PC-9 (cell line): ENCODE results near the gene LIN7A. TPM values are rescaled to one million over a fixed set of nuclear protein-coding genes. Genes with fewer than 3 reads are reported as not detected.

Experiments
- BruUV-seq: library from RNA; stranded (reverse); fragments of 400-500 nt; replicated peaks from 2 replicates; lab custom pipeline; 2021; lab: Mats Ljungman, UMichigan
- CTCF ChIA-PET: fragments of 300-600 bp; sonication (Branson Sonifier 250); formaldehyde crosslinking; loops from one replicate; lab custom pipeline; 2022; ENCODE audit warnings: antibody characterized with exemption; lab: Charles Lee
- POLR2A ChIA-PET: fragments of 300-600 bp; sonication (Branson Sonifier 250); formaldehyde crosslinking; loops from one replicate; lab custom pipeline; 2022; ENCODE audit warnings: antibody characterized with exemption; ENCODE audit not compliant: unreplicated experiment; lab: Charles Lee
- DNase-seq, 2 experiments: peaks; one replicate each; pipeline versions ENCODE4 v3.0.0 to v3.0.0-alpha.2; 2015 to 2022; ENCODE audit warnings: mixed read lengths in 1 of 2
- H2AFZ ChIP-seq: fragments of 200-600 bp; sonication (generic); 2 replicates; pipeline ENCODE4 v1.8.1; 2017; ENCODE audit warnings: antibody characterized with exemption
- H3F3A ChIP-seq: fragments of 200-600 bp; sonication (generic); 2 replicates; pipeline ENCODE4 v1.8.1; 2017; ENCODE audit warnings: antibody characterized with exemption, mild to moderate bottlenecking, low read depth; ENCODE audit not compliant: insufficient read depth
- H3K27ac ChIP-seq: fragments of 200-600 bp; sonication (generic); 2 replicates; pipeline ENCODE4 v1.6.1; 2016; ENCODE audit warnings: mixed run types
- H3K27me3 ChIP-seq: fragments of 200-600 bp; sonication (generic); 2 replicates; pipeline ENCODE4 v1.6.1; 2016; ENCODE audit warnings: low read depth, mixed run types; ENCODE audit not compliant: insufficient read depth
- H3K36me3 ChIP-seq: fragments of 200-600 bp; sonication (generic); 2 replicates; pipeline ENCODE4 v1.6.1; 2016; ENCODE audit warnings: low read depth, mixed run types
- H3K4me1 ChIP-seq: fragments of 200-600 bp; sonication (generic); replicated peaks from 2 replicates; pipeline ENCODE4 v1.6.1; 2016; ENCODE audit warnings: mixed run types; ENCODE audit not compliant: insufficient read depth
- H3K4me2 ChIP-seq: fragments of 200-600 bp; sonication (generic); 2 replicates; pipeline ENCODE4 v1.6.1; 2017; ENCODE audit warnings: mixed run types
- H3K4me3 ChIP-seq: fragments of 200-600 bp; sonication (generic); 2 replicates; pipeline ENCODE4 v1.6.1; 2016; ENCODE audit warnings: mixed run types
- H3K79me2 ChIP-seq: fragments of 200-600 bp; sonication (generic); 2 replicates; pipeline ENCODE4 v1.6.1; 2017; ENCODE audit warnings: low read depth, mixed run types
- H3K9me2 ChIP-seq: fragments of 200-600 bp; sonication (generic); 2 replicates; pipeline ENCODE4 v1.8.1; 2017; ENCODE audit warnings: mild to moderate bottlenecking; ENCODE audit not compliant: insufficient read depth
- H3K9me3 ChIP-seq: fragments of 200-600 bp; sonication (generic); 2 replicates; pipeline ENCODE4 v1.8.1; 2016; ENCODE audit warnings: low read depth; ENCODE audit not compliant: insufficient read depth
- H4K20me1 ChIP-seq: fragments of 200-600 bp; sonication (generic); 2 replicates; pipeline ENCODE4 v1.8.1; 2017; ENCODE audit not compliant: insufficient read depth
- EZH2 ChIP-seq: fragments of 200-600 bp; sonication (generic); IDR thresholded peaks from 2 replicates; pipeline ENCODE4 v1.8.0; 2017; ENCODE audit warnings: antibody characterized with exemption, low read depth
- intact Hi-C: fragments of 100-400 bp; cut with micrococcal nuclease; formaldehyde crosslinking; loops from one replicate; pipeline ENCODE4 v1.10.0; 2022; ENCODE audit not compliant: unreplicated experiment
- total RNA-seq: library from RNA; stranded (reverse); gene quantifications from 2 replicates; pipeline ENCODE4 v1.2.3, GENCODE V29; 2021
- TF ChIP-seq, protein P1 (sequence below): fragments of 200-600 bp; sonication (generic); conservative IDR thresholded peaks from 2 replicates; pipeline ENCODE4 v1.6.1; 2017; ENCODE audit warnings: mixed run types, antibody characterized with exemption, mild to moderate bottlenecking, moderate library complexity

The LIN7A gene
- total RNA-seq, 1 experiment from 2014 or later = not detected

DNA sequence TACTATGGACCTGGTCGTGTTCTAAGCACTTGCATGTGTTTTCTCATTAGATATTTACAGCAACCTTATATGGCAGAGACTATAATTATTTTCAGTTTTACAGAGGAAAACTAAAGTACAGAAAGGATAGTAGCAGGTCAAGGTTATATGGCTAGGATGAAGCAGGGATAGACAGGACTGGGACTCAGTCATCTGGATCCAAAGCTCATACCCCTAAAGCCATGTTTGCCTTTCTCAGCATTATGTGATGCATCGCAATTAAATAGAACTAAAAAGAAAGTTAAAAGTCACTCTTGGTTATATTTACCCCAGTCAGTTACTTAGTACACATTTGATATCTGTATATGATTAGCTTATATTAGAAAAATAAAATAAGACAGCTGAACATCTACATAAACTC, 13.3 kb downstream of the LIN7A start:
- Histone ChIP-seq H3K9me3 (no peaks in the 10 kb centered on the region), H4K20me1 (no peaks in the 10 kb centered on the region), H3K79me2 (no peaks in the 10 kb centered on the region), H3K9me2 (no peaks in the 10 kb centered on the region), H3K4me1 (no peaks in the 10 kb centered on the region), H3K4me3 (no peak overlapping the region), H3K4me2 (no peak overlapping the region), H3F3A (no peaks in the 10 kb centered on the region), H2AFZ (no peak overlapping the region), H3K27me3 (no peaks in the 10 kb centered on the region), H3K27ac (no peak overlapping the region), H3K36me3 (no peaks in the 10 kb centered on the region)
- no peak for DNase-seq
- TF ChIP-seq, protein P1, sequence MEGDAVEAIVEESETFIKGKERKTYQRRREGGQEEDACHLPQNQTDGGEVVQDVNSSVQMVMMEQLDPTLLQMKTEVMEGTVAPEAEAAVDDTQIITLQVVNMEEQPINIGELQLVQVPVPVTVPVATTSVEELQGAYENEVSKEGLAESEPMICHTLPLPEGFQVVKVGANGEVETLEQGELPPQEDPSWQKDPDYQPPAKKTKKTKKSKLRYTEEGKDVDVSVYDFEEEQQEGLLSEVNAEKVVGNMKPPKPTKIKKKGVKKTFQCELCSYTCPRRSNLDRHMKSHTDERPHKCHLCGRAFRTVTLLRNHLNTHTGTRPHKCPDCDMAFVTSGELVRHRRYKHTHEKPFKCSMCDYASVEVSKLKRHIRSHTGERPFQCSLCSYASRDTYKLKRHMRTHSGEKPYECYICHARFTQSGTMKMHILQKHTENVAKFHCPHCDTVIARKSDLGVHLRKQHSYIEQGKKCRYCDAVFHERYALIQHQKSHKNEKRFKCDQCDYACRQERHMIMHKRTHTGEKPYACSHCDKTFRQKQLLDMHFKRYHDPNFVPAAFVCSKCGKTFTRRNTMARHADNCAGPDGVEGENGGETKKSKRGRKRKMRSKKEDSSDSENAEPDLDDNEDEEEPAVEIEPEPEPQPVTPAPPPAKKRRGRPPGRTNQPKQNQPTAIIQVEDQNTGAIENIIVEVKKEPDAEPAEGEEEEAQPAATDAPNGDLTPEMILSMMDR = no peak
- no peak for TF ChIP-seq EZH2
- no TSS peak for BruUV-seq
- CTCF ChIA-PET = no interaction called here
- intact Hi-C loops = no loop called here
- POLR2A ChIA-PET = no interaction called here

DNA sequence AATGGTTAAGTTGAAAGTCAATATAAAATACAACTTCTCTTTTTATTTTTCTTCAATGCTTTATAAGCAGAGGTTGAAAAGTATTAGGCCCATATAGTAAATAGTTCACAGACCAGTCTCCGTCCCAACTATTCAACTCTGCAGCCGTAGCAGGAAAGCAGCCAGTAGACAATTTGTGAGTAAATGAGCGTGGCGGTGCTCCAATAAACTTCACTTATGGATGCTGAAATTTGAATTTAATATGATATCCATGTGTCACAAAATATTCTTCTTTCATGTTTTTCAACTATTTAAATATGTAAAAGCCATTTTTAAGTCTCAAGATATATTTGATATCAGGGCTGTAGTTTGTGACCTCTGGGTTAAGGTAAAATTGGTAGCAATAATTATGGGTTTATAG, 17.7 kb downstream of the LIN7A start:
- Histone ChIP-seq H3K9me3 (no peaks in the 10 kb centered on the region; the same call in 1 of the 2 replicates), H4K20me1 (no peaks in the 10 kb centered on the region), H3K4me2 (no peak overlapping the region), H3K27me3 (no peaks in the 10 kb centered on the region), H3K4me3 (no peak overlapping the region), H3K9me2 (no peaks in the 10 kb centered on the region), H3K79me2 (no peaks in the 10 kb centered on the region), H3K4me1 (no peaks in the 10 kb centered on the region), H3K36me3 (no peaks in the 10 kb centered on the region), H3F3A (no peaks in the 10 kb centered on the region), H2AFZ (no peak overlapping the region), H3K27ac (no peak overlapping the region)
- no peak for TF ChIP-seq EZH2
- TF ChIP-seq, protein P1 = no peak
- no peak for DNase-seq
- intact Hi-C loops = no loop called here
- no TSS peak for BruUV-seq
- POLR2A ChIA-PET = interaction anchor here (1.0 kb wide), 1 partner anchor 17 kb away, joined by 4 read pairs; no protein-coding TSS in a partner anchor
- CTCF ChIA-PET = no interaction called here

- Histone ChIP-seq H2AFZ (no peak overlapping the region), H3F3A (no peaks in the 10 kb centered on the region), H3K27me3 (no peaks in the 10 kb centered on the region), H3K4me1 (no peaks in the 10 kb centered on the region), H3K4me3 (no peak overlapping the region), H3K4me2 (no peak overlapping the region), H4K20me1 (no peaks in the 10 kb centered on the region), H3K79me2 (no peaks in the 10 kb centered on the region), H3K27ac (no peak overlapping the region), H3K9me3 (no peaks in the 10 kb centered on the region; the same call in 1 of the 2 replicates), H3K36me3 (no peaks in the 10 kb centered on the region), H3K9me2 (no peaks in the 10 kb centered on the region)
- TF ChIP-seq, protein P1 = no peak
- no peak for TF ChIP-seq EZH2
- ChIA-PET POLR2A (no interaction called here), CTCF (no interaction called here)
- no peak for DNase-seq
- no TSS peak for BruUV-seq
- intact Hi-C loops = no loop called here
Observed at GRCh38 chr12:80917651-80918050, 20.1 kb downstream of the LIN7A start.
